HepG2 (cell line): Measurements from ENCODE around the gene RMDN2. TPM values are rescaled to one million over a fixed set of nuclear protein-coding genes. Genes with fewer than 3 reads are reported as not detected.

ENCODE experiments used
- CREB1 ChIP-seq, 2 experiments: fragments of 450-650 bp in 1 of 2; IDR thresholded peaks; 2 replicates each; pipeline ENCODE4 v1.6.1; 2016 to 2017; ENCODE audit warnings: control low read depth in 1 of 2, mild to moderate bottlenecking in 1 of 2, missing compliant biosample characterization in 1 of 2, missing genetic modification characterization in 1 of 2
- DNMT3B ChIP-seq: conservative IDR thresholded peaks from 2 replicates; pipeline ENCODE4 v1.6.1; 2016; ENCODE audit warnings: missing biosample characterization, control low read depth
- DRAP1 ChIP-seq: IDR thresholded peaks from 2 replicates; pipeline ENCODE4 v1.6.1; 2016; ENCODE audit warnings: missing genetic modification reagents, missing compliant biosample characterization
- FOXP4 ChIP-seq: sonication (generic); formaldehyde crosslinking; IDR thresholded peaks from 2 replicates; pipeline ENCODE4 v1.4.0; 2020; ENCODE audit warnings: missing genetic modification reagents
- GPN1 ChIP-seq: sonication (generic); formaldehyde crosslinking; IDR thresholded peaks from 2 replicates; pipeline ENCODE4 v1.5.1; 2020; ENCODE audit warnings: missing genetic modification reagents, borderline replicate concordance
- HDAC2 ChIP-seq: sonication (generic); formaldehyde crosslinking; IDR thresholded peaks from 2 replicates; pipeline ENCODE4 v1.4.0; 2020; ENCODE audit warnings: missing genetic modification reagents
- MBNL3 ChIP-seq: fragments of 250-450 bp; sonication (Bioruptor Pico); conservative IDR thresholded peaks from 2 replicates; pipeline ENCODE4 v1.8.0; 2022; ENCODE audit warnings: mild to moderate bottlenecking, inconsistent platforms
- MTERF4 ChIP-seq: sonication (generic); formaldehyde crosslinking; IDR thresholded peaks from 2 replicates; pipeline ENCODE4 v1.8.0; 2023; ENCODE audit warnings: mild to moderate bottlenecking, missing genetic modification reagents
- NCOA1 ChIP-seq: sonication (generic); formaldehyde crosslinking; IDR thresholded peaks from 2 replicates; pipeline ENCODE4 v1.9.0; 2021; ENCODE audit warnings: missing genetic modification reagents
- NR2C2 ChIP-seq: sonication (generic); formaldehyde crosslinking; IDR thresholded peaks from 2 replicates; pipeline ENCODE4 v1.4.0; 2020; ENCODE audit warnings: missing genetic modification reagents, mild to moderate bottlenecking, moderate library complexity, borderline replicate concordance
- SOX5 ChIP-seq: IDR thresholded peaks from 2 replicates; pipeline ENCODE4 v1.6.1; 2016; ENCODE audit warnings: borderline replicate concordance
- TSC22D2 ChIP-seq: sonication (generic); formaldehyde crosslinking; IDR thresholded peaks from 2 replicates; pipeline ENCODE4 v1.5.1; 2020; ENCODE audit warnings: missing genetic modification reagents, mild to moderate bottlenecking, borderline replicate concordance
- ZBTB46 ChIP-seq: sonication (generic); formaldehyde crosslinking; IDR thresholded peaks from 2 replicates; pipeline ENCODE4 v1.4.0; 2020; ENCODE audit warnings: mild to moderate bottlenecking, missing genetic modification reagents, borderline replicate concordance
- ZFP1 ChIP-seq: IDR thresholded peaks from 2 replicates; pipeline ENCODE4 v1.6.1; 2016
- ZNF337 ChIP-seq: sonication (generic); formaldehyde crosslinking; IDR thresholded peaks from 2 replicates; pipeline ENCODE4 v1.5.1; 2020; ENCODE audit warnings: missing genetic modification reagents, low read depth, mild to moderate bottlenecking, borderline replicate concordance
- polyA plus RNA-seq, 8 experiments: library from polyadenylated mRNA; depleted of rRNA in 3 of 8; stranded (reverse) in 7 of 8; unstranded in 1 of 8; fragments of >200 nt; fragmentation: Illumina TruSeq in 4 of 8; extraction: Trizol in 4 of 8; gene quantifications; 2 replicates each; pipeline versions ENCODE4 v1.2.1 to v1.2.3, GENCODE V29; 2011 to 2016; ENCODE audit warnings: low read depth in 4 of 8, missing spikeins in 1 of 8, mixed read lengths in 1 of 8; ENCODE audit not compliant: insufficient read depth in 1 of 8
- total RNA-seq, 5 experiments: library from RNA; depleted of rRNA; stranded (reverse); fragments of >200 nt; fragmentation: Illumina TruSeq; extraction: Trizol; gene quantifications; 2 replicates each; pipeline ENCODE4 v1.2.3, GENCODE V29; 2016; ENCODE audit warnings: low read depth in 1 of 5
- TF ChIP-seq, protein P1 (sequence below): sonication (generic); formaldehyde crosslinking; IDR thresholded peaks from 2 replicates; pipeline ENCODE4 v1.9.0; 2022; ENCODE audit warnings: low read depth, missing genetic modification reagents
- TF ChIP-seq, protein P2 (sequence below): sonication (generic); formaldehyde crosslinking; IDR thresholded peaks from 2 replicates; pipeline ENCODE4 v1.4.0; 2020; ENCODE audit warnings: missing genetic modification reagents, borderline replicate concordance
- TF ChIP-seq, protein P3 (sequence below): IDR thresholded peaks from 2 replicates; pipeline ENCODE4 v1.6.1; 2016; ENCODE audit warnings: missing compliant biosample characterization, missing genetic modification reagents, borderline replicate concordance

RMDN2 gene
- total and polyA plus RNA-seq, 2 of the 13 experiments (the other 11 are each of a cell fraction or from before 2014, with no cell fraction given) = 2.3 to 8.9 TPM

DNA sequence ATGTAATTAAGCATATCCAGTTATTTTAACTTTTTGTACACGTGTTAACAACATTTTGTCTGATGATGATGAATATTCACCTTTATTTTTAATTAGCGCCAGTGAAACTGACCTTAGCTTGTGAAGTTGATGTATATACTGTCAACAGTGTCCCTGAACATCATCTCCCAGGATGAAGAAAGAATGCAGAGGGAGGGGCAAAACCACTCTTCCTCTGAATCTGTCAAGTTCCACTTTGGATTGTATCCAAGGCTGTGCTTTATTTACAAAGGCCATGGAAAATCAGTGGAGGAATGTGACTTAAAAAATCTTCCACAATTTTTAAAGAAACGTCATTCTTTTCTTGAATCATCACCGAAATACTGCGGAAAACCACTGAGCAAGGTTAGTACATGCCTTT, 4.5 kb upstream of the RMDN2 start (continued):
- TF ChIP-seq DNMT3B (CRISPR knock-in tag) = 0 out of 2 replicates have a peak, but pooled peaks have one; percentile 73
- no peak for TF ChIP-seq CREB1 (IDR thresholded peaks at IDR 0.05)
- TF ChIP-seq CREB1 (CRISPR knock-in tag; IDR thresholded peaks at IDR 0.05) = peak; percentile 72
- TF ChIP-seq ZFP1 (CRISPR knock-in tag) = no peak
- TF ChIP-seq SOX5 (CRISPR knock-in tag) = peak; percentile 83
- TF ChIP-seq NCOA1 (CRISPR knock-in tag) = no peak
- TF ChIP-seq ZNF337 = no peak
- TF ChIP-seq, protein P1, sequence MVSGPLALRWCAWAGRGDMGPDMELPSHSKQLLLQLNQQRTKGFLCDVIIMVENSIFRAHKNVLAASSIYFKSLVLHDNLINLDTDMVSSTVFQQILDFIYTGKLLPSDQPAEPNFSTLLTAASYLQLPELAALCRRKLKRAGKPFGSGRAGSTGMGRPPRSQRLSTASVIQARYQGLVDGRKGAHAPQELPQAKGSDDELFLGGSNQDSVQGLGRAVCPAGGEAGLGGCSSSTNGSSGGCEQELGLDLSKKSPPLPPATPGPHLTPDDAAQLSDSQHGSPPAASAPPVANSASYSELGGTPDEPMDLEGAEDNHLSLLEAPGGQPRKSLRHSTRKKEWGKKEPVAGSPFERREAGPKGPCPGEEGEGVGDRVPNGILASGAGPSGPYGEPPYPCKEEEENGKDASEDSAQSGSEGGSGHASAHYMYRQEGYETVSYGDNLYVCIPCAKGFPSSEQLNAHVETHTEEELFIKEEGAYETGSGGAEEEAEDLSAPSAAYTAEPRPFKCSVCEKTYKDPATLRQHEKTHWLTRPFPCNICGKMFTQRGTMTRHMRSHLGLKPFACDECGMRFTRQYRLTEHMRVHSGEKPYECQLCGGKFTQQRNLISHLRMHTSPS = no peak
- no peak for TF ChIP-seq NR2C2 (CRISPR knock-in tag)
- TF ChIP-seq, protein P2, sequence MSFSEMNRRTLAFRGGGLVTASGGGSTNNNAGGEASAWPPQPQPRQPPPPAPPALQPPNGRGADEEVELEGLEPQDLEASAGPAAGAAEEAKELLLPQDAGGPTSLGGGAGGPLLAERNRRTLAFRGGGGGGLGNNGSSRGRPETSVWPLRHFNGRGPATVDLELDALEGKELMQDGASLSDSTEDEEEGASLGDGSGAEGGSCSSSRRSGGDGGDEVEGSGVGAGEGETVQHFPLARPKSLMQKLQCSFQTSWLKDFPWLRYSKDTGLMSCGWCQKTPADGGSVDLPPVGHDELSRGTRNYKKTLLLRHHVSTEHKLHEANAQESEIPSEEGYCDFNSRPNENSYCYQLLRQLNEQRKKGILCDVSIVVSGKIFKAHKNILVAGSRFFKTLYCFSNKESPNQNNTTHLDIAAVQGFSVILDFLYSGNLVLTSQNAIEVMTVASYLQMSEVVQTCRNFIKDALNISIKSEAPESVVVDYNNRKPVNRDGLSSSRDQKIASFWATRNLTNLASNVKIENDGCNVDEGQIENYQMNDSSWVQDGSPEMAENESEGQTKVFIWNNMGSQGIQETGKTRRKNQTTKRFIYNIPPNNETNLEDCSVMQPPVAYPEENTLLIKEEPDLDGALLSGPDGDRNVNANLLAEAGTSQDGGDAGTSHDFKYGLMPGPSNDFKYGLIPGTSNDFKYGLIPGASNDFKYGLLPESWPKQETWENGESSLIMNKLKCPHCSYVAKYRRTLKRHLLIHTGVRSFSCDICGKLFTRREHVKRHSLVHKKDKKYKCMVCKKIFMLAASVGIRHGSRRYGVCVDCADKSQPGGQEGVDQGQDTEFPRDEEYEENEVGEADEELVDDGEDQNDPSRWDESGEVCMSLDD (CRISPR knock-in tag) = no peak
- TF ChIP-seq, protein P3, sequence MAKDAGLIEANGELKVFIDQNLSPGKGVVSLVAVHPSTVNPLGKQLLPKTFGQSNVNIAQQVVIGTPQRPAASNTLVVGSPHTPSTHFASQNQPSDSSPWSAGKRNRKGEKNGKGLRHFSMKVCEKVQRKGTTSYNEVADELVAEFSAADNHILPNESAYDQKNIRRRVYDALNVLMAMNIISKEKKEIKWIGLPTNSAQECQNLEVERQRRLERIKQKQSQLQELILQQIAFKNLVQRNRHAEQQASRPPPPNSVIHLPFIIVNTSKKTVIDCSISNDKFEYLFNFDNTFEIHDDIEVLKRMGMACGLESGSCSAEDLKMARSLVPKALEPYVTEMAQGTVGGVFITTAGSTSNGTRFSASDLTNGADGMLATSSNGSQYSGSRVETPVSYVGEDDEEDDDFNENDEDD (CRISPR knock-in tag) = no peak
- TF ChIP-seq HDAC2 (CRISPR knock-in tag) = peak; percentile 93
- 0 out of 2 replicates have a peak, but pooled peaks have one; percentile 41 for TF ChIP-seq TSC22D2 (CRISPR knock-in tag)
- TF ChIP-seq ZBTB46 (CRISPR knock-in tag) = no peak
- no peak for TF ChIP-seq GPN1
- TF ChIP-seq MTERF4 = no peak
- 0 out of 2 replicates have a peak, but pooled peaks have one; percentile 20 for TF ChIP-seq DRAP1
- TF ChIP-seq FOXP4 (CRISPR knock-in tag) = peak; percentile 86
- no peak for TF ChIP-seq MBNL3
